Peyer's patch (tissue), 4 donors: ENCODE data around the gene KATNAL1. TPM values are rescaled to one million over a fixed set of nuclear protein-coding genes. Genes with fewer than 3 reads are reported as not detected.

ENCODE experiments used
- DNase-seq, 3 donors: peaks; one replicate each; pipeline ENCODE4 v3.0.0-alpha.2; 2017 to 2019
- H3K27ac ChIP-seq, 4 donors: fragments of 200-600 bp; sonication (generic); one replicate each; pipeline ENCODE4 v1.5.1; 2016 to 2019
- H3K27me3 ChIP-seq, 2 donors: fragments of 200-600 bp; sonication (generic); one replicate each; pipeline ENCODE4 v1.5.1; 2019
- H3K36me3 ChIP-seq, 3 donors: fragments of 200-600 bp; sonication (generic); one replicate each; pipeline ENCODE4 v1.5.1; 2016 to 2019
- H3K4me1 ChIP-seq, 4 donors: fragments of 200-600 bp; sonication (generic); one replicate each; pipeline ENCODE4 v1.5.1; 2016 to 2019
- H3K4me3 ChIP-seq, 4 donors: fragments of 200-600 bp; sonication (generic); 1 replicate in 3 of 4; 2 replicates in 1 of 4; pipeline ENCODE4 v1.5.1; 2016 to 2019; ENCODE audit warnings: mild to moderate bottlenecking in 1 of 4
- H3K9me3 ChIP-seq, 4 donors: fragments of 200-600 bp; sonication (generic); one replicate each; pipeline ENCODE4 v1.5.1; 2016 to 2019; ENCODE audit warnings: mild to moderate bottlenecking in 1 of 4
- CTCF ChIP-seq, 6 experiments: fragments of 450-650 bp in 4 of 6; fragments of 200-600 bp in 2 of 6; sonication (generic) in 1 of 6; IDR thresholded peaks; one replicate each; pipeline ENCODE4 v1.5.1; 2017 to 2019; ENCODE audit warnings: antibody characterized with exemption in 6 of 6, mild to moderate bottlenecking in 3 of 6, moderate library complexity in 1 of 6
- POLR2A ChIP-seq, 2 donors: fragments of 450-650 bp; IDR thresholded peaks; one replicate each; pipeline ENCODE4 v1.5.1; 2017; ENCODE audit warnings: antibody characterized with exemption in 2 of 2, mild to moderate bottlenecking in 2 of 2, moderate library complexity in 2 of 2
- small RNA-seq, 2 donors: library from RNA; depleted of rRNA; stranded (forward); fragments of <200 nt; gene quantifications; one replicate each; pipeline ENCODE3, GENCODE V24; 2016
- total RNA-seq, 4 donors: library from RNA; depleted of rRNA; stranded (reverse); fragments of >200 nt; gene quantifications; one replicate each; pipeline ENCODE4 v1.1.0, GENCODE V29; 2016

The KATNAL1 gene
- total RNA-seq, 4 donors from 2014 or later, result 2.7 to 25.6 (median 13.0) TPM

DNA sequence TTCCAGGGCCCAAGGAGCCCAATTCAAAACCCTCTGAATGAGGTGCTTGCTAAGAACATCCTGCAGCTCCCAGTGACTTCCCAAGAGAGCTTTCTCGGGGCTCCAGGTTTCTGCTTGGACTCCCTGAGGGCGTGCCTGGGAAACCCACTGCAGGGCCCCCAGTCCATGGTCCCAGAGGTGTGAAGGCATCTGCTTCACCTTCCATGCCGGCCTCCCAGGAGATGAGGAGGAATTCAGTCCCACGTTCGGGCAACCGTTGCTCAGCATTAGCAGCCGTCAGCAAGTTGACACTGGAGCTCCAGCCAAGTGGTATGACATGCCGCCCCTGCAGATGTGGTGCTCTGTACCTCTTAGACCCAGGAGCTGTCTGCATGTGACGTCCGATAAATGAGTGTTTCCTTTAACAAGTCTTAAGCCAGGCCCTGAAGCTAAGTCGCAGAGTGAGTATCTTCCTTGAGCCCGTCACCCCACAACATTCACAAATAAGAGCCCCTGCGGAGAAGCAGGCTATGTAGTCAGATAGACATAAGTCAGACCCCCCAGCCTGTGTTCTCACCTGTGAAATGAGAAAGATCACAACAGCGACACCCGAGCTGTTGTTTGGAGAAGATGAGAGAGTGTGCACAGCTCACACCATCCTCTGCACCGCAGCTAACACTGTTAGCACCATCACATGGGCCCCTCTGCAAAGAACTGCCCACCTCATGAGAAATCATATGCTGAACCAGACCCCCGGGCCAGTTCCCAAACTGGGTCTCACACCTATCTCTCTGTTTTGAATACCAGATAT, 150.3 kb downstream of the KATNAL1 start:
- Histone ChIP-seq H3K27ac (no peak overlapping the region), H3K9me3 (no peaks in the 10 kb centered on the region), H3K27me3 (no peaks in the 10 kb centered on the region), H3K4me1 (no peaks in the 10 kb centered on the region), H3K36me3 (no peaks in the 10 kb centered on the region), H3K4me3 (no peak overlapping the region)
- TF ChIP-seq CTCF (IDR thresholded peaks at IDR 0.05) (no peak), POLR2A (IDR thresholded peaks at IDR 0.05) (no peak)
- peak in 2 of 3 donors; percentile 19 to 37 for DNase-seq

GRCh38 chr13:30156270-30156669, 151.1 kb downstream of the KATNAL1 start:
- Histone ChIP-seq H3K4me3 (no peak overlapping the region), H3K9me3 (no peaks in the 10 kb centered on the region), H3K36me3 (no peaks in the 10 kb centered on the region), H3K4me1 (no peaks in the 10 kb centered on the region), H3K27me3 (no peaks in the 10 kb centered on the region), H3K27ac (no peak overlapping the region)
- TF ChIP-seq POLR2A (IDR thresholded peaks at IDR 0.05), result no peak
- peak in 2 of 3 donors; percentile 2 to 39 for DNase-seq

DNA sequence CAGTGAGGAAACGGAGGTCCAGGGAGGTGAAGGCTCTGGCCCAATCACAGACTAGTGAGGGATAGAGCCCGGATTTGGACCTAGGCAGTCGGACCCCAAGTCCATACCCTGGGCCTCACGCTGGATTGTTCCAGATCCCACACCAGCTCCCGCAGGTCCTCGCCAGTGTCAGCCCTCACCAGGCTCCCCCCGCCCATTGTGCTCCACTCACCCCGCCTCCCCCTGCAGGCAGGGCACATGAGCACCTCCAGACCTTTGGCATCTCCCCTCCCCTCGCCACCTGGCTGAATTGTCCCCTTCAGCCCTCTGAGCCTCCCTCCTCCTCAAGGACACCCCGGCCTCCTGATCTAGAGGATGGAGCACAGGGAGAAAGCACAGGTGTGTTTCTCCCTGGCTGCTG, 152.4 kb downstream of the KATNAL1 start:
- TF ChIP-seq CTCF (IDR thresholded peaks at IDR 0.05), result no peak
- no peak for TF ChIP-seq POLR2A (IDR thresholded peaks at IDR 0.05)
- Histone ChIP-seq H3K9me3 (no peaks in the 10 kb centered on the region), H3K36me3 (no peaks in the 10 kb centered on the region), H3K4me1 (no peaks in the 10 kb centered on the region), H3K4me3 (no peak overlapping the region), H3K27me3 (no peaks in the 10 kb centered on the region), H3K27ac (no peak overlapping the region)
- peak in 2 of 3 donors; percentile 36 to 39 for DNase-seq

GRCh38 chr13:30154531-30154930, 152.8 kb downstream of the KATNAL1 start:
- H3K4me3 ChIP-seq, result no peak overlapping the region
- no peaks in the 10 kb centered on the region for H3K27me3 ChIP-seq
- H3K9me3 ChIP-seq, result no peaks in the 10 kb centered on the region
- TF ChIP-seq POLR2A (IDR thresholded peaks at IDR 0.05) (no peak), CTCF (IDR thresholded peaks at IDR 0.05) (no peak)
- no peaks in the 10 kb centered on the region for H3K4me1 ChIP-seq
- H3K27ac ChIP-seq, result no peak overlapping the region
- H3K36me3 ChIP-seq, result no peaks in the 10 kb centered on the region
- DNase-seq, result peak in 2 of 3 donors; percentile 21 to 28

GRCh38 chr13:30153545-30154426, 153.6 kb downstream of the KATNAL1 start:
- H3K4me1 ChIP-seq, result peaks cover 0 to 2% (median 0%) of the 10 kb centered on the region in 4 donors
- H3K27ac ChIP-seq, result no peak overlapping the region
- DNase-seq, result peak in 2 of 3 donors; percentile 29 to 37
- H3K9me3 ChIP-seq, result no peaks in the 10 kb centered on the region
- H3K27me3 ChIP-seq, result no peaks in the 10 kb centered on the region
- TF ChIP-seq CTCF (IDR thresholded peaks at IDR 0.05), result no peak
- TF ChIP-seq POLR2A (IDR thresholded peaks at IDR 0.05), result no peak
- no peaks in the 10 kb centered on the region for H3K36me3 ChIP-seq
- no peak overlapping the region for H3K4me3 ChIP-seq

Small RNAs within 50 kb of the gene (small RNA-seq; reads per million reads assigned to genes)
- gene RNU6-64P, result 0 reads per million in 2 donors

Other genes with a start within 250 kb of the KATNAL1 start
- not detected for gene UBE2L5, start 114.9 kb upstream of the KATNAL1 start, total RNA-seq
- gene HMGB1, start 158.4 kb upstream of the KATNAL1 start, total RNA-seq, result 100 to 1,000 TPM in 3 of 4 donors, 10 to 100 TPM in 1; 93.5 to 280 (median 154) TPM